Mucosa of descending colon (tissue), 3 donors: ENCODE results near the gene EXOC2. TPM values are rescaled to one million over a fixed set of nuclear protein-coding genes. Genes with fewer than 3 reads are reported as not detected.

Experiments used
- ATAC-seq: fragments of 200-7000 bp; cut with Tn5 transposase; one replicate; pipeline ENCODE4 v1.9.1; 2020; ENCODE audit warnings: mild to moderate bottlenecking, moderate library complexity
- DNase-seq, 3 donors: peaks; one replicate each; pipeline ENCODE4 v3.0.0-alpha.2; 2020
- H3K36me3 ChIP-seq: fragments of 200-600 bp; one replicate; pipeline ENCODE4 v1.8.0; 2021; ENCODE audit warnings: low read depth, mild to moderate bottlenecking
- H3K4me1 ChIP-seq: fragments of 200-600 bp; one replicate; pipeline ENCODE4 v1.8.0; 2021; ENCODE audit warnings: low read depth, mild to moderate bottlenecking
- H3K4me3 ChIP-seq: fragments of 200-600 bp; one replicate; pipeline ENCODE4 v1.8.0; 2021; ENCODE audit warnings: mild to moderate bottlenecking
- H3K9me3 ChIP-seq: fragments of 200-600 bp; one replicate; pipeline ENCODE4 v1.8.0; 2021; ENCODE audit warnings: mild to moderate bottlenecking
- CTCF ChIP-seq: fragments of 200-600 bp; IDR thresholded peaks from one replicate; pipeline ENCODE4 v1.8.0; 2022; ENCODE audit warnings: antibody characterized with exemption, mild to moderate bottlenecking
- intact Hi-C, 2 donors: fragments of 100-400 bp; cut with DNase I in 1 of 2; cut with micrococcal nuclease in 1 of 2; formaldehyde crosslinking; loops; one replicate each; pipeline versions ENCODE4 v1.11.0 to v1.11.1; 2022; cut with DNase I, micrococcal nuclease
- total RNA-seq, 3 donors: library from RNA; stranded (reverse); fragmentation: NEBNext Ultra II Directional in 2 of 3; extraction: Animal tissue kit (Norgen Biotek cat#: 25700) in 2 of 3; gene quantifications; one replicate each; pipeline versions ENCODE4 v1.2.1 to v1.2.4, GENCODE V29; 2021 to 2023
- donor health status: DM: no; HTN: no; CAD: no; lungs with moderate emphysema.
- donor health status: DM: no; HTN: no; CAD: no.
- donor health status: DM: no; HTN: yes; CAD: no.

Gene EXOC2
- total RNA-seq, 3 donors from 2014 or later, result 13.1 to 20.9 (median 17.3) TPM

- no peak for ATAC-seq
- H3K9me3 ChIP-seq, result peaks cover 5% of the 10 kb centered on the region
- intact Hi-C loops, result no loop called here
- no peak for TF ChIP-seq CTCF
- no peaks in the 10 kb centered on the region for H3K36me3 ChIP-seq
- DNase-seq, result no peak
- no peak overlapping the region for H3K4me3 ChIP-seq
- H3K4me1 ChIP-seq, result no peaks in the 10 kb centered on the region
Observed at GRCh38 chr6:540490-540889, 152.4 kb downstream of the EXOC2 start.

GRCh38 chr6:537114-537513 is 155.8 kb downstream of the EXOC2 start:
- TF ChIP-seq CTCF, result no peak
- intact Hi-C loops, result no loop called here
- no peaks in the 10 kb centered on the region for H3K36me3 ChIP-seq
- DNase-seq, result no peak
- H3K4me3 ChIP-seq, result no peak overlapping the region
- H3K9me3 ChIP-seq, result peaks cover 5% of the 10 kb centered on the region
- ATAC-seq, result no peak
- H3K4me1 ChIP-seq, result no peaks in the 10 kb centered on the region

- ATAC-seq, result no peak
- no peak overlapping the region for H3K4me3 ChIP-seq
- H3K36me3 ChIP-seq, result no peaks in the 10 kb centered on the region
- intact Hi-C loops, result no loop called here
- H3K9me3 ChIP-seq, result no peaks in the 10 kb centered on the region
- no peaks in the 10 kb centered on the region for H3K4me1 ChIP-seq
- no peak for TF ChIP-seq CTCF
- no peak for DNase-seq
Observed at GRCh38 chr6:530425-530824, 162.5 kb downstream of the EXOC2 start.

GRCh38 chr6:528989-529388 is 163.9 kb downstream of the EXOC2 start:
- H3K9me3 ChIP-seq, result no peaks in the 10 kb centered on the region
- H3K36me3 ChIP-seq, result no peaks in the 10 kb centered on the region
- TF ChIP-seq CTCF, result no peak
- no peak for DNase-seq
- no peak overlapping the region for H3K4me3 ChIP-seq
- H3K4me1 ChIP-seq, result no peaks in the 10 kb centered on the region
- no peak for ATAC-seq
- intact Hi-C loops, result no loop called here

- intact Hi-C loops, result no loop called here
- H3K4me1 ChIP-seq, result no peaks in the 10 kb centered on the region
- ATAC-seq, result no peak
- H3K36me3 ChIP-seq, result no peaks in the 10 kb centered on the region
- no peak for TF ChIP-seq CTCF
- DNase-seq, result no peak
- H3K4me3 ChIP-seq, result no peak overlapping the region
- H3K9me3 ChIP-seq, result no peaks in the 10 kb centered on the region
Observed at GRCh38 chr6:527989-528673, 164.8 kb downstream of the EXOC2 start.

- DNase-seq, result peak in 1 of 3 donors; percentile 20
- no peaks in the 10 kb centered on the region for H3K36me3 ChIP-seq
- intact Hi-C loops, result no loop called here
- no peak overlapping the region for H3K4me3 ChIP-seq
- no peaks in the 10 kb centered on the region for H3K9me3 ChIP-seq
- TF ChIP-seq CTCF, result no peak
- ATAC-seq, result no peak
- H3K4me1 ChIP-seq, result no peaks in the 10 kb centered on the region
Observed at GRCh38 chr6:524803-525202, 168.1 kb downstream of the EXOC2 start.
